ENCODE results near the gene CNPY1. TPM values are rescaled to one million over a fixed set of nuclear protein-coding genes. Genes with fewer than 3 reads are reported as not detected.
"Not testable (repeated sequence)": the region's sequence is repeated elsewhere in the genome, so short reads cannot be mapped to it uniquely, and the experiment has no call there.

The CNPY1 gene
- total RNA-seq, 1 experiment from 2014 or later: not detected

GRCh38 chr7:155579565-155579964 lies 33.2 kb upstream of the CNPY1 start:
- no peak for DNase-seq (ENCODE audit: low read depth)

DNA sequence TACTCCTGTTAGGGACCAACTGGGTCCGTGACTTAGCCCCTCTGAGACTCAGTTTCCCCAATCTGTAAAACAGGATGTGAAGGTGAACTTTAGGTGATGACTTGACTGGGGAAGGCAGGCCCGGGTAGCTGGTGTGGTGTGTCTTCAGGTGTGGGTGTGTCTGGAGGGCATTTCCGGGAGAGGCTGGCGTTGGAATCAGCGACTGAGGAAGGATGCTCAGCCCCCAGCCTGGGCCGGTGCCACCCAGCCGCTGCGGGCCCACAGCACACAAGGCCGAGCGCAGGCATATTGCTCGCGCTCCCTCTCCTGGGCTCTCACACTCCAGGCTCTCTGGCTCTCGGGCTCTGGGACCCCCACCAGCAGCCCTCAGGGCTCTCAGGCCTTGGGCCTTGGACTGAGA lies 31.7 kb upstream of the CNPY1 start:
- no peak for DNase-seq (ENCODE audit: low read depth)

DNA sequence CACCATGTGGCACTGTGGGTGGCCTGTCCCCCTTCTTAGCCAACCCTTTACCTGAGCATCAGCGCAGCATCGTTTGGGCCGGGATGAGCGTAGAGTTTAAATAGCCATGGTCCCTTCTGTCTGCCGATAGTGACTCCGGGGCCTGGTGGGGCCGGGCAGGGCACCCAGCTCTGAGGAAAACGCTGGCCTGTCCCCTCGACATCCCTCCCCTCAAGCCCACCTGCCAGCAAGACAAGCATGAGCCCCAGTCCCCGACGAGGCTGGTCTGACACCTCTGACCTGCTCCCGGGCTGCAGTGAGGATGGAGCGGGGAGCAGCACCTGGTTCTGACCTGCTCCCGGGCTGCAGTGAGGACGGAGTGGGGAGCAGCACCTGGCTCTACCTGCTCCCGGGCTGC lies 31.1 kb upstream of the CNPY1 start:
- no peak for DNase-seq (ENCODE audit: low read depth)

DNA sequence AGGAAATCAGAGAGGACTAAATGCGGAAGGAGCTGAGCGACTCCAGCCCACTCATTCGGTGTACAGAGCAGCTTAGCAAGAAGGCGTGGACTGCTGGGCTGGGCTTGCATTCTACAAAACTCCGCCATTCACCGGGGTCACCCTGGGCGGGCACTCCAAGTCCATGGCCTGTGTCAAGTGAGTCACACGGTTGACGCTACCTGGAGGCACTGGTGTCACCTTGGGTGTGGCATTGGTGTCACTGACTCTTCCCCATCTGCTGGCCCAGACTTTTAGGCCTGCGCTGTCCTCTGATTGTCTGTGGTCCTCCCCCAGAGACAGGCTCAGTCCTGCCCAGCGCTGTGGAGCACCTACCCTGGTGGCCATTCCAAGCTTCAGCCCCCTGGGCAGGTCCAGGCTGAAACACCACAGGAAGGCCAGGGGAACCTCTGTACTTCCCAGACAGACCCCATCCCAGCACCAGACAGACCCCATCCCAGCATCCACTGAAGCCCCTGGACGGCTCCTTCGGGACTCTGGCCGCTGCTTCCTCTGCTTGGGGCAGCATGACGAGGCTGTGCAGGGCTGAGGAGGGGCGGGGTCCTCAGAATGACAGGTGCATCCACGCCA lies 30.6 kb upstream of the CNPY1 start:
- DNase-seq (ENCODE audit: low read depth): no peak

DNA sequence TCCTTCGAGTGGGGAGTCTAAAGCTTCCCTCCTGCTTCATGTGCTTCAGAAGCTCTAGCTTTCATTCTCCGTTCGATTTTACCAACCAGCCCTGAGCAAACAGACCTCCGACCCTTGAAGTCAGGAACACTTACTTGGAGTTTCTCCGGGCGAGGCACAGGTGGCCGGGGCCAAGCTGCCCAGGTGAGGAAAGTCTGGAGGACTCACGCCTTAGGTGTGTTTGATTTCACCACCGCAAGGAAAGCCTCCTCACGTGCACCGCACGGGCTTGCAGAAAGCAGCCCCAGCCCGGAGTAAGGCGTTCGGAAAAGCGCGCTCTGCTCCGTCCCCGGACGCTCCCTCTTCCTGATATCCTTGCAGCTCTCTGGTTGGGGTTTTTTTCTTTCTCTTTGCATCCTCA lies 30.1 kb upstream of the CNPY1 start:
- DNase-seq (ENCODE audit: low read depth): no peak

DNA sequence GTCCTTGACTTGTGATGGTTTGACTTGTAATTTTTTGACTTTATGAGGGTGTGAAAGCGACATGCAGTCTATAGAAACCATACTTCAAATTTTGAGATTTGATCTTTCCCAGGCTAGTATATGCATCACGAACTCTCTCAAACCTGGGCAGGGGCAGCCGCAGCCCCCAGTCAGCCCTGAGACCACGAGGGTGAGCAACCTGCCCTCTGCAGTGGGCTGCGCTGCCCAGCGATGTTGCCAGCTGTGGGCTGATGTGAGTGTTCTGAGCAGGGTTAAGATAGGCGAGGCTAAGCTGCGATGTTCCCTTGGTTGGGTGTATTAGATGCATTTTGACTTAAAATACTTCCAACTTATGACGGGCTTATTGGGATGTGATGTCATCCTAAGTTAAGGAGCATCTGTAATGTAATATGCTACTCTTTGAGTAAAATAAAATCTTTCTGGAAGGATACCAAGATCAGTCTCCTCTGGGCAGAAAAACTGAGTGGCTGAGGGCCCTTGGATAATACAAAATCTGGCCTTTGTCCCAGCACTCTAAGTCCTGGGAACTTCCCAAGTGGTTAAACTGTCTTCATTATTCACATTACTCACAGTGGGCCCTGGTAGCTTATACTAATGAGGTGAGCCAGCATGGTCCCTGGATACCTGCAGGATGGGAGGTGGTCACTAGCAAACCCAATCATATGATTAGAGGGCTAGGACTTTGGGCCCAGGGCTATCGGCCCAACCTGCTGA lies 28.4 kb upstream of the CNPY1 start:
- DNase-seq (ENCODE audit: low read depth): no peak

DNA sequence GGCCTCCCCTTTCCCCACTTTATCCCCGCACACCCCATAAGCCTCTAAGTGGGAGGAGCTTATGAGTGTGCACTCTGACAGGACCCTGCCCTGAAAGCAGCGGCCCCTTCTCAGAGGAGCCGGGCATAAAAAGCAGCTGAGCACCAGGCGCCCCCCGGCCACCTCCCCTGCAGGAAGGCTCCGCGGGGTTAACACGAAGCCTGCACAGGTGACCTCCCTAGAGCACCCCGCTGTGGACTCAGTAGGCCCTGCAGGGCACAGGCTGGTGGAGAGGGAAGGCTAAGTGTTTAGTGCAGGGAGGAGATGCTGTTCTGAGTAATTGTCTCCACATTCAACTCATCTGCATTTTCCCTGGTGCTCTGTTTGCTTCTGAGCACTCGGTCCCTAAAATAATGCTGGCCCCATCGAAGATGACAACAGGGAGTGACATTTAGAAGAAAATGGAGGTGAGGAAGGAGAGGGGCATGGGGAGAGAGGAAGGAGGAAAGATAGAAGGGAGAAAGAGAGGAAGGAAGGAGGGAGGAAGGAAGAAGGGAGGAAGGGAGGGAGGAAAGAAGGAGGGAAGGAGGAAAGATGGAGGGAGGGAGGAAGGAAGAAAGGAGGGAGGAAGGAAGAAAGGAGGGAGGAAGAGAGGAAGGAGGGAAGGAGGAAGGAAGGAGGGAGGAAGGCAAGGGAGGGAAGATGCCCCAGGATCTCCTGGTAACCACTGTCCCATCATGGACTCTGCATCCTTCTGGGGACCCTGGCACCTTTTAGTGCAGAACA lies 25.4 kb upstream of the CNPY1 start:
- DNase-seq (ENCODE audit: low read depth): no peak

DNA sequence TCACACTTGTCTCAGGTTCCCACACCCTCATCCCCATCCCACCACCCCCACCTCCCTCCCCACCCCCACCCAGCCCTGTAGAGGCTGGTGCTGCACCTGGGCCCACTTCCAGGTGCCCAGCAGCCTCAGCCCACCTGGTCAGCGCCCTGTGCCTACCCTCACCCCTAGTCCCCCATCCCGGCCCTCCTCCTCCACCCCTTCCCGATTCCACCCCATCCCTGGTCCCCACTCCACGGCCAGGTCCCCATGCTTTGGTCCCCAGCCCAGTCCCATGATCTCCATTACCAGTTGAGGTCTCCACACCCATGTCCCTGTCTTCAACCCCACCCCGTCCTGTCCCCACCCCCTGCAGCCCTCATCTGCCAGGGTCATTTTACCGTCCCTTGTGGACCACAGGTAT lies 24.6 kb upstream of the CNPY1 start:
- DNase-seq (ENCODE audit: low read depth): no peak

GRCh38 chr7:155570171-155570958 lies 24.0 kb upstream of the CNPY1 start:
- DNase-seq (ENCODE audit: low read depth): no peak

DNA sequence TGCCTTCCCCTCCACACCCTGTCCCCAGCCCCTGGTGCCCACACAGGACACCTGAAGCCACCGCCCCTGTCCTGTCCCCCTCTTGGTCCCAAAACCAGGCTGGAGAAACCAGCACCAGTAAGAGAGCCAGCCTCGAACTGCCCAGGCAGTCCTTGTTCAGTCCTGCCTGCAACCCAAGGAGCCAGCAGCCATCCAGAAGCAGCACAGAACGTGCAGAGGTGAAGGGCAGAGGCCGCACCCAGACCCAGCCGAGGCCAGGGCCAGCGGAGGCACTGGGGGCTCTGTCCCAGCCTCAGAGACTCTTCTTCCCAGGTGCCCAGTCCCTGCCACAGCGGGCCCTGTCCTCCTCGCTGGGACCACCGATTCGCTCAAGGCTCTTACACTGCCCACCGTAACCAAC lies 23.3 kb upstream of the CNPY1 start:
- no peak for DNase-seq (ENCODE audit: low read depth)

GRCh38 chr7:155568842-155569494 lies 22.6 kb upstream of the CNPY1 start:
- DNase-seq (ENCODE audit: low read depth): no peak

DNA sequence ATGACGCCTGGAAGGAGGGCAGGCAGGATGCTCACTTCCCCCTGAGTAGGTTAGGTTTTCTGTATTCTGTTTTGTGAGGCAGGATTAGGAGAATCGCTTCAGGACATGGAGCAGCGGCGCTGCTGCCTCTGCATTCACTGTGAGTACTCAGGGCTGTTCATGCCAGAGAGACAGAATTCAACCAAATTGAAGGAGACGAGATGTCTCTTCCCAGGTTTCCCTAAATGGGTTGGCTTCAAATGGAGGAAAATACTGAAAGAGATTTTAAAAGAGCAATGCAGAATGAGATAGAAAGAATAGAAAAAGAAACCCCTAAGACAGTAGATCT lies 21.9 kb upstream of the CNPY1 start:
- no peak for DNase-seq (ENCODE audit: low read depth)

GRCh38 chr7:155567646-155568332 lies 21.4 kb upstream of the CNPY1 start:
- DNase-seq (ENCODE audit: low read depth): no peak

DNA sequence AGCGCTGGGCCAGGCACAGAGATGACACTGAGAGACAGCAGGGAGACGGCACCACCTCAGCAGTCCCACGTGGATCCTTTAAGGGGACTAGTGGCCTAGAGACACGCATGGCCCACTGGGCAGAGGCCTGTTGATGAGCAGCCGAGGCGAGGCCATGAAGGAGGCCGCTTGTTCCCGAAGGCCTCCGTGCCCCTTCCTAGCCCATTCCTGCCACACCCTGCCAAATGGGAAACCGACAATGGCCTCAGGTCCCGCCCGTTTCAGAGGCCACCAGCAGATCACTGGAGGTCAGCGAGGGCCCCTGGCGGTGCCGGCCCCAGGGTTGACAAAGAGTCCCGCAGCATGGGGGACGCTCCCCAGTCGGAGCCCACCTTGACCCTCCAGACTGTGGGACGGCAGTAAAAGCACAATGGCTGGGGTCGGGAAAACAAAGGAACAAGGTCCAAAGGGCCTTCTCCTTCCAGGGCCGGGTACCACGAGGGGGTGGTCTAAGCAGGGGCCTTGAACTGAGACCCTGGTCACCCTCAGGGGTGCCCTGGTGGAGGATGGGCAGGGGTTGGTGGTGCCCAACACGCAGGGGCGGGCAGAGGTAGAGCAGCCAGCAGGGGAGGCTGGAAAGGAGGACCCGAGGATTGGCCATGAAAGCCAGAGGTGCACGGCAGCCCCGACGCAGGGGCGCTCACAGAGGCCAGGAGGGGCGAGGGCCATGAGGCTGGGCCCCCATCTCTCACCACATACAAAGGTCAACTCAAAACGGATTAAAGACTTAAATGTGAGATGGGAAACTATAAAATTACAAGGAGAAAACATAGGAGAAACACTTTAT lies 19.9 kb upstream of the CNPY1 start:
- no peak for DNase-seq (ENCODE audit: low read depth)

DNA sequence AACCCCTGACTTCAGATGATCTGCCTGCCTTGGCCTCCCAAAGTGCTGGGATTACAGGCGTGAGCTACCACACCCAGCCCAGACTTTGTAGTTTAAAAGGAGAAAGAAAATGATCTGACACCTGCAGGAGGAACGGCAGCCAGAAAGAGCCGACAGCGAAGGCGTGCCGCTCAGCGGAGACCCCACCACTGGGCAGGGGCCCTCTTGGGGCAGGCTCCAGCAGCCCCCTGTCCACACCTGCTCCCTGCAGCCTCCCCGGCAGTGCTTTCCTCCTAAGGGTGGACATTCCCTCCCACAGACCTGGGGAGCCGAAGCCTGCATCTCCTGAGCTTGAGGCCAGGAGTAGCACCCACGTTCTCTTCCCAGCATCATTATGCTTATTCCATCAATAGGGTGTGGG lies 19.2 kb upstream of the CNPY1 start:
- no peak for DNase-seq (ENCODE audit: low read depth)

- not testable (repeated sequence) for DNase-seq (ENCODE audit: low read depth)
Observed at GRCh38 chr7:155562976-155563375, 16.6 kb upstream of the CNPY1 start.

GRCh38 chr7:155562106-155562505 lies 15.7 kb upstream of the CNPY1 start:
- no peak for DNase-seq (ENCODE audit: low read depth)

GRCh38 chr7:155560982-155561686 lies 14.8 kb upstream of the CNPY1 start:
- no peak for DNase-seq (ENCODE audit: low read depth)

GRCh38 chr7:155560196-155560885 lies 14.0 kb upstream of the CNPY1 start:
- DNase-seq (ENCODE audit: low read depth): no peak
